NCI-H146 treated with DMSO at 0.1 percent for 48 hours (cell line): ENCODE results near the gene ADAMTS14.
"Not testable (repeated sequence)": the region's sequence is repeated elsewhere in the genome, so short reads cannot be mapped to it uniquely, and the experiment has no call there.

Experiments
- DNase-seq: peaks from one replicate; lab custom pipeline; 2025; ENCODE audit not compliant: unreplicated experiment; lab: John Stamatoyannopoulos, UW

ADAMTS14 gene, protein sequence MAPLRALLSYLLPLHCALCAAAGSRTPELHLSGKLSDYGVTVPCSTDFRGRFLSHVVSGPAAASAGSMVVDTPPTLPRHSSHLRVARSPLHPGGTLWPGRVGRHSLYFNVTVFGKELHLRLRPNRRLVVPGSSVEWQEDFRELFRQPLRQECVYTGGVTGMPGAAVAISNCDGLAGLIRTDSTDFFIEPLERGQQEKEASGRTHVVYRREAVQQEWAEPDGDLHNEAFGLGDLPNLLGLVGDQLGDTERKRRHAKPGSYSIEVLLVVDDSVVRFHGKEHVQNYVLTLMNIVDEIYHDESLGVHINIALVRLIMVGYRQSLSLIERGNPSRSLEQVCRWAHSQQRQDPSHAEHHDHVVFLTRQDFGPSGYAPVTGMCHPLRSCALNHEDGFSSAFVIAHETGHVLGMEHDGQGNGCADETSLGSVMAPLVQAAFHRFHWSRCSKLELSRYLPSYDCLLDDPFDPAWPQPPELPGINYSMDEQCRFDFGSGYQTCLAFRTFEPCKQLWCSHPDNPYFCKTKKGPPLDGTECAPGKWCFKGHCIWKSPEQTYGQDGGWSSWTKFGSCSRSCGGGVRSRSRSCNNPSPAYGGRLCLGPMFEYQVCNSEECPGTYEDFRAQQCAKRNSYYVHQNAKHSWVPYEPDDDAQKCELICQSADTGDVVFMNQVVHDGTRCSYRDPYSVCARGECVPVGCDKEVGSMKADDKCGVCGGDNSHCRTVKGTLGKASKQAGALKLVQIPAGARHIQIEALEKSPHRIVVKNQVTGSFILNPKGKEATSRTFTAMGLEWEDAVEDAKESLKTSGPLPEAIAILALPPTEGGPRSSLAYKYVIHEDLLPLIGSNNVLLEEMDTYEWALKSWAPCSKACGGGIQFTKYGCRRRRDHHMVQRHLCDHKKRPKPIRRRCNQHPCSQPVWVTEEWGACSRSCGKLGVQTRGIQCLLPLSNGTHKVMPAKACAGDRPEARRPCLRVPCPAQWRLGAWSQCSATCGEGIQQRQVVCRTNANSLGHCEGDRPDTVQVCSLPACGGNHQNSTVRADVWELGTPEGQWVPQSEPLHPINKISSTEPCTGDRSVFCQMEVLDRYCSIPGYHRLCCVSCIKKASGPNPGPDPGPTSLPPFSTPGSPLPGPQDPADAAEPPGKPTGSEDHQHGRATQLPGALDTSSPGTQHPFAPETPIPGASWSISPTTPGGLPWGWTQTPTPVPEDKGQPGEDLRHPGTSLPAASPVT

DNA sequence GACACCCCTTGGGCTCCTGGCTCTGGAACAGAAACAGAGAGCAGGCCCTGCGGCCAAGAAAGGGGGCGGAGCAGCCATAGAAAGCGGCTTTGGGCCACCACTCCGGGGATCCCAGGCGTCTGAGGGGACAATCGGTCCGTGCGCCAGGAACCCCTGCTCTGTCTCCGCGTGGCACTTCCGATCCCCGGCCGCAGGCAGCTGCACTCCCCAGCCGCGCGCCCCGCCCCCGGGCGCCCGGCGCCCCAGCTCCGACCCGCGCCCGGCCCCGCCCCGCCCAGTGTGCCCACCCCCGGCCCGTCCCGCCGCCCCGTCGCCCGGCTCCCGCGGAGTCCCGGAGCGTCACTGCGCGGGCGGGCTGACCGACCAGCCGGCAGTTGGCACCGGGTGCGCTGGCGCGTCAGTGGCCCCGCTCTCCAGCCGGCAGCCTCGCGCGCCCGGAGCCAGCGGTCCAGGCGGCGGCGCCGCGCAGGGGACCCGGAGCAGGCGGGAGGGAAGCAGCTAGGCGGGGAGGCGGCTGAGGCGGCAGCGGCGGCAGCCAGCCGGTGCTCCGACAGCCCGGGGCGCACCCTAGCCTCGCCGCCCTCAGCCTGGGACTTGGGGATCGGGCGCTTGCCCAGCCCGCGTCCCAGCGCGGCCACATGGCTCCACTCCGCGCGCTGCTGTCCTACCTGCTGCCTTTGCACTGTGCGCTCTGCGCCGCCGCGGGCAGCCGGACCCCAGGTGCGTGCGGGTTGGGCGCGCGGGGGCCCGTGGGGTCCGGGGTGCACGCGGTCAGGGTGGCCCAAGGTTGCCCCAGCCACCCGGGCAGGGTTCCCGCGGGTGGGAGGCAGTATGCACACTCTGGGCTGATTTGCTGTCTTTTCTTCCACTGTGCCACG lies at the start of gene ADAMTS14:
Gene ADAMTS14, plus strand, starts transcription at position 342 of the 878 bp plus-strand sequence. Its CDS starts 297 bp downstream, at position 639.
- DNase-seq: peak; percentile 24

GRCh38 chr10:70622541-70622940 lies 49.8 kb upstream of the ADAMTS14 start:
- DNase-seq: no peak

DNA sequence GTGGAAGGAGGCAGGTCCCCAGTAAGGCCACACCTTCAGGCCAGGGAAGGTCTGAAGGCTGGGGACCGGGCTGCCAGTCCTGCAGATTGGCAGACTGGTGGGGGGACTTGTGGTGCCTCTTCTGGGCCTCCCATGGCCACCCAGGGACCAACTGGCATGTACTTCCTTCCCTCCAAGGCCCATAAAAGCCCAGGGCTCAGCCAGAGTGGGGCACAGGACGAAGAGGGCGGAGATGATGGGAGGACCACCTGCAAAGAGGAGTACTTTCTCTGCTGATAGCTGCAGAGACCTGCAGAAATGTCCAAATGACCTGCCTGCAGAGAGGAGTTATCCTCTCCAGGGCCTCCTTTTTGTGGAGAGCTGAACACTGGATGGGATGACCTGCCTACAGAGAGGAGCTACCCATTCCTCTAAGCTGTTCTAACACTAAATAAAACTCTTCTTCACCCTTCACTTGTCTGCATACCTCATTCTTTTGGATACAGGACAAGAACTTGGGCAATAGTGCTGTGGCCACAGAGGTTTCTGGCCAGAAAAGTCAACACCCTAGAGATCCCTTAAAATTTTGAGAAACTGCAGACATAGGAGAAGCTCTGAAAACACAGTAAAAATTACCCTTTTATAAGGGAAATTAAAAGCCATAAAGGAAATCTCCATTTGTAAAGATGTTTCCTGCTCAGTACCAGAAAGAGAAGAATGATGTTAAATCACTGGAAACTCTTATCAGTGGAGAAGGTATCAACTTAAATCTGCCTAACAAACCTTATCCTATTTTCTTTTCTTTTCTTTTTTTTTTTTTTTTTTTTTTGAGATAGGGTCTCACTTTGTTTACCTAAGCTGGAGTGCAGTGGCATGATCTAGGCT lies 49.1 kb upstream of the ADAMTS14 start:
- DNase-seq: no peak

DNA sequence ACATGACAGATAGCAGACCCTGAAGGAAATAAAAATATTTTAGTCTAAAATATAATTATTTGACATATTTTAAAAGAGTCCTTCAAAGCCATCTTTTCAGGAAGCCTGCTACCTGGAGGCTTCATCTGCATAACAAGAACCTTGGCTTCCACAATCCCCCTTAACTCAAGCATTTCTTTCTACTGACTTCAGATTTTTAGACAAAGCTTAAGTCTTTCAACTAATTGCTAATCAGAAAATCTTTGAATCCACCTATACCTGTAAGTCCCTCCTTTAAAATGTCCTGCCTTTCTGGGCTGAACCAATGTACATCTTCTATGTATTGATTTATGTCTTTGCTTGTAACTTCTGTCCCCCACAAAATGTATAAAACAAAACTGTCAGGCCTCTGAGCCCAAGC lies 46.2 kb upstream of the ADAMTS14 start:
- DNase-seq: no peak

DNA sequence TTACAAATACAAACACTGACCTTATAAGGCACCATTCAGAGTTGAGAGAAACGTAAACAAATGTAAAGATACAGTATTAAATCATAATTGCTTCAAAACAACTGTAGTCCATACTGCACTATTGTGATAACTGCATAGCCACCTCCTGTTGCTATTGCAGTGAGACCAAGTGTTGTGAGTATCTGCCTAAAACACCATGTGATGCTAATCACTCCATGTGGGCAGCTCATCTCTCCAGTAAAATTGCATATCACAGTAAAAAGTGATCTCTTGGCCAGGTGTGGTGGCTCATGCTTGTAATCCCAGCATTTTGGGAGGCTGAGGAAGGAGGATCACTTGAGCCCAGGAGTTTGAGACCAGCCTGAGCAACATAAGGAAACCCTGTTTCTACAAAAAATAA lies 43.0 kb upstream of the ADAMTS14 start:
- DNase-seq: no peak

DNA sequence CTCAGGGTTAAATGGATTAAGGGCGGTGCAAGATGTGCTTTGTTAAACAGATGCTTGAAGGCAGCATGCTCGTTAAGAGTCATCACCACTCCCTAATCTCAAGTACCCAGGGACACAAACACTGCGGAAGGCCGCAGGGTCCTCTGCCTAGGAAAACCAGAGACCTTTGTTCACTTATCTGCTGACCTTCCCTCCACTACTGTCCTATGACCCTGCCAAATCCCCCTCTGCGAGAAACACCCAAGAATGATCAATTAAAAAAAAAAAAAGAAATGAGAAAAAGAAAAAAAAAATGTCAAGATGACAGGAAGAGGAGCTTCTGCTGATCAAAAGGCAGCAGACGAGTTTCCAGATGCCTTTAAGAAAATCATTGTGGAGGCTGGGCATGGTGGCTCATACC lies 40.6 kb upstream of the ADAMTS14 start:
- DNase-seq: not testable (repeated sequence)

DNA sequence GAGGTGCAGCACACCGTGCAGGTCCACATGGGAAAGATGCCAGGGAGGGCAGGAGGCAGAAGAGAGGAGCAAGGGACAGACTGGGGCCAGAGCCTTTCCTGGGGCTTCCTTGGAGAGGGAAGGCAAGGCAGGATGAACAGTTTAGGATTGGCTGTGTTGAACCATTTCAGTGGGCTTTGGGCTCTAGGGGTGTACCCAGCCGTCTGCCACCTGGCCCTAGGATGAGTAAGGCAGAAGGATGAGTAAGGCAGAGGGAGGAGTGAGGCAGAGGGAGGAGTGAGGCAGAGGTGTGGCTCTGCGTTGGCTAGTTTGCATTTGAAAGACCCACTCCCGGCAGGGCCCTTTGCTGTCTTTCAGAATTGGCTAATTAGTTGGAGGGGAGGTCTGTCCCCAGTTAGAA lies 38.3 kb upstream of the ADAMTS14 start:
- no peak for DNase-seq

GRCh38 chr10:70634515-70634914 lies 37.8 kb upstream of the ADAMTS14 start:
- DNase-seq: not testable (repeated sequence)

- DNase-seq: not testable (repeated sequence)
Observed at GRCh38 chr10:70639640-70640383, 32.5 kb upstream of the ADAMTS14 start.

- not testable (repeated sequence) for DNase-seq
Observed at GRCh38 chr10:70643272-70643671, 29.0 kb upstream of the ADAMTS14 start.

- not testable (repeated sequence) for DNase-seq
Observed at GRCh38 chr10:70644959-70645358, 27.3 kb upstream of the ADAMTS14 start.

- DNase-seq: no peak
Observed at GRCh38 chr10:70647086-70647485, 25.2 kb upstream of the ADAMTS14 start.

DNA sequence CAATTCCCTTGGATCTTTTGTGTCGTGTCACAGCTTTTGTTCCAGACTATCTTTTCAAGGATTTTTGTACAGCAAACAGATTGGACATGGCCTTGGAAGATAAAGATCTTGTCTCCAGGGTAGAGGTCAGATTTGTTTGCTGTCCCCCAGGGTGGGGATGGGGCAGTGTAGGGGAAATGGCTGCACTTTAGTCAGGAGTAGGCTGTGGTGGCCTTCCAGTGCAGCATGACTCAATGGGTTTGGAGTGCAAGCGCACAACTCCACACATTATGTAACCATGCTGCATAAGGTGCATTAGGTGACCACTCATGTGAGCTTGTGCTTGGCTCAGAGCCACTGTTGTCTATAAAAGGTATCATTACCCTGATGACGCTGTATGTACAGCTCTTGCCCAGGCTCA lies 23.9 kb upstream of the ADAMTS14 start:
- DNase-seq: no peak

GRCh38 chr10:70649526-70649925 lies 22.8 kb upstream of the ADAMTS14 start:
- no peak for DNase-seq

GRCh38 chr10:70650104-70650503 lies 22.2 kb upstream of the ADAMTS14 start:
- DNase-seq: no peak

DNA sequence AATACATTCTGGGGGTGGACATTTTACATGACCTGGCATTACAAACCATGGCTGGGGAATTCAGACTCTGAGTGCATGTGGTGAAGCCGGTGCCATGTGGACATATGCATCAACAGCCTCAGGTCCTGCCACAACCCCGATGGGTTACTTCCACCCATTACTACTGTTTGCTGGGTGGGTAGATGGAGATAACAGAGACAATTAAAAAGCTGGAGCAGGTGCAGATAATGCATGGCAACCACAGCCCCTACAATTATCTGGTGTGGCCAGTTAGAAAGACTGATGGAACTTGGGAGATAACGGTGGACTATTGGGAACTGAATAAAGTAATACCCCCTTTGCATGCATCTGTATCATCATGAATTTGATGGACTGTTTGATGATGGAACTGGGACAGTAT lies 21.6 kb upstream of the ADAMTS14 start:
- peak; percentile 62 for DNase-seq

- no peak for DNase-seq
Observed at GRCh38 chr10:70651661-70652060, 20.6 kb upstream of the ADAMTS14 start.

DNA sequence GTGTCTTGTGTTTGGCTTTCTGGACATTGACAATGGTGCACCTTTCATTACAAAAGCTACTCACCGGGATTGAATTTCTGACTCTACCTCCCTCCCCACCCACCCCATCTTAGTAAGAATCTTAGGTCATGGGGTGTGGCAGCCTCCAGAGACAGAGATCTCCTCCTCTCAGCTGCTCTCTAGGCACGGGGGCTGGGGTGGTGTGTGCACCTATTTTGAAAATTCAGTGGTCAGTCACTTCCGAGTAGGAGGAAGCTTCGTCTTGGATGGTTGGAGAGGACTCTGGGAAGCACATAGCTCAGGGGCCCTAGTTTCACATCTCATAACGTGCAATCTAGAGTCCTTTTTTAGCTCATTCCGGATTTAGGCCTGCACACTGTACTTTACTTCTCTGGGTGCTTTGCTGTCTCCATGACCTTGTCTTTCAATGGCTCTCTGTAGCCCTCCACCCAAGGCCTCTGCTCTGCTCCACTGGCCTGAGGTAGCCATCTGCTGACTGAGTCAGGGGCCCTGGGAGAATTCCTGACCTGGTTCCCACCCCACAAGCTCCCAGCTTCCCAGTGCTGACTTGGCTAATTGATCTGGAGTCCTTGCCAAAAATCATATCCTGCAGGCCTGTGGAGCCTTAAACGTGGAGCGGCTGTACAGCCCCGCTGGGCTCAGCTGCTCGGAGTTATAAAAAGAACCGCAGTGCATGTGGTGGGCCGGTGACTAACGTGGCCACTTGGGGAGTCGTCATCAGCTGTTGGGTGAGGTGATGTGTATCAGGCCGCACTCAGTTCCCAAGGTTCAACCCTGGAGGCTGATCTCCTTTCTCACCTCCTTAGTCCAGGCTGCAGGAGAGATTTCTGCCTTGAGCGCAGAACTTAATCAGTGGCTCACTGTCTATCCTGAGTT lies 19.3 kb upstream of the ADAMTS14 start:
- DNase-seq: no peak
